ENCODE measurements around the gene PDE1A. TPM values are rescaled to one million over a fixed set of nuclear protein-coding genes. Genes with fewer than 3 reads are reported as not detected.

Gene PDE1A
- total RNA-seq, 1 donor from 2014 or later: 5.2 TPM

DNA sequence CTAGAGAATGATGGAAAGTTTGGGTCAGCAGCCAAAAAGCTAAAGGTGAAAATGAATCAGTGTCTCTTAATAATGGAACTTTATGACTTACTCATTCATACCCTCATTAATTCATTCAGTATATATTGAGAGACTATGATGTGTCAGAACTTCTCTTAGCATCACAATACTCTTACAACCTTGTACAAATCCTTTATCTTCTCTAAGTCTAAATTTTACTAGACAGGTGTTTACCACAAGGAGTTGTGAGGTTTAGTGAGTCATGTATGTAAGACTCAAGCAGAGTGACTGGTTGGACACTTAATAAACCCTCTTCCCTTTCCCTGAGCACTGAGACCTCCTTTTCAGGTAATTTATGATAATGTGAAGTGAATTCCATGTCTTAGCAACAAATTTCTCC, 311.6 kb downstream of the PDE1A start:
- intact Hi-C loops (cut with DNase I): no loop called here
- H3K27ac ChIP-seq: no peak overlapping the region
- TF ChIP-seq, protein P1, sequence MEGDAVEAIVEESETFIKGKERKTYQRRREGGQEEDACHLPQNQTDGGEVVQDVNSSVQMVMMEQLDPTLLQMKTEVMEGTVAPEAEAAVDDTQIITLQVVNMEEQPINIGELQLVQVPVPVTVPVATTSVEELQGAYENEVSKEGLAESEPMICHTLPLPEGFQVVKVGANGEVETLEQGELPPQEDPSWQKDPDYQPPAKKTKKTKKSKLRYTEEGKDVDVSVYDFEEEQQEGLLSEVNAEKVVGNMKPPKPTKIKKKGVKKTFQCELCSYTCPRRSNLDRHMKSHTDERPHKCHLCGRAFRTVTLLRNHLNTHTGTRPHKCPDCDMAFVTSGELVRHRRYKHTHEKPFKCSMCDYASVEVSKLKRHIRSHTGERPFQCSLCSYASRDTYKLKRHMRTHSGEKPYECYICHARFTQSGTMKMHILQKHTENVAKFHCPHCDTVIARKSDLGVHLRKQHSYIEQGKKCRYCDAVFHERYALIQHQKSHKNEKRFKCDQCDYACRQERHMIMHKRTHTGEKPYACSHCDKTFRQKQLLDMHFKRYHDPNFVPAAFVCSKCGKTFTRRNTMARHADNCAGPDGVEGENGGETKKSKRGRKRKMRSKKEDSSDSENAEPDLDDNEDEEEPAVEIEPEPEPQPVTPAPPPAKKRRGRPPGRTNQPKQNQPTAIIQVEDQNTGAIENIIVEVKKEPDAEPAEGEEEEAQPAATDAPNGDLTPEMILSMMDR (IDR thresholded peaks at IDR 0.05): no peak

DNA sequence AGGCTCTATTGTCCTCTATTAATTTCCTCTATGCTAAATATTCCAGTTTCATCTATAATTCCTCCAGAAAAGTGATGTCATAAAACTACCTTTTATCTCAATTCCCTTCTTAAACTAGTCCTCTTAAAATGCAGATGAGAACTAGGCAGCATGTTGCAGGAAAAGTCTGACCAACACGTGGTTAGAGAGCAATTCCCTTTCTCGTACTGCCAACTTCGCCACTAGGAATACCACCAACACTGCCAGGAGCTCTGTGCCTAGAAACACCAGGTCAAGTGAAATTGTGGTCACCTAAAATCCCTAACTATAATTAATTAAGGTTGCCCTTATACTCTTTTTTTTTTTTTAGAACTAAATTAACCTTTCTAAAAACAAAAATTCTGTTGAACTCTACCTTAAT, 313.5 kb downstream of the PDE1A start:
- Histone ChIP-seq H3K27ac (no peak overlapping the region), H3K4me3 (no peak overlapping the region), H3K9me3 (no peaks in the 10 kb centered on the region), H3K4me1 (no peaks in the 10 kb centered on the region), H3K36me3 (no peaks in the 10 kb centered on the region), H3K27me3 (ENCODE audit: low read depth) (no peaks in the 10 kb centered on the region)
- intact Hi-C loops (cut with DNase I): no loop called here
- TF ChIP-seq, protein P1 (IDR thresholded peaks at IDR 0.05): no peak
- ATAC-seq: no peak
- no peak for DNase-seq

More for the DNA sequence above, 311.6 kb downstream of the PDE1A start:
- no peaks in the 10 kb centered on the region for H3K9me3 ChIP-seq
- no peaks in the 10 kb centered on the region for H3K36me3 ChIP-seq
- ATAC-seq: no peak
- no peak overlapping the region for H3K4me3 ChIP-seq
- no peaks in the 10 kb centered on the region for H3K27me3 ChIP-seq (ENCODE audit: low read depth)
- H3K4me1 ChIP-seq: no peaks in the 10 kb centered on the region
- no peak for DNase-seq

DNA sequence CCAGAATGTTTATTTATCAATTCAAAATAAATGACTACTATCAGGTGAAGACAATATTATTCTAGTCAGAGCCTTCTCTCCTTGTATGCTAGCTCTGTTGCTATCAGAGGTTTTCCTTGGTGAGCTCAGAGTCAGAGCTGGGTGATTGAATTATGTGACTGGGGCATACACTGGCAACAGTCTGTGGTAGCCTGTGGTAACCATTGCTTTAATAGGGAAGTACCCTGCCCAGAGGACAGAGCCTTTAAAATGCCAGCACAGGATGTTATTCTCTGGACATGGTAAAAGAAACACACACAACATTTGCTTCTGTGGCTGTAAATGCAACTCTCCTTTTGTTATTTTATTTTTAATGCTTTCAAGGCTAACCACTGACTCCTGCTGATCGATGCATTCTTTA, 316.5 kb downstream of the PDE1A start:
- ATAC-seq (no peak), DNase-seq (no peak)
- H3K9me3 ChIP-seq: no peaks in the 10 kb centered on the region
- no peak overlapping the region for H3K4me3 ChIP-seq
- no peaks in the 10 kb centered on the region for H3K27me3 ChIP-seq (ENCODE audit: low read depth)
- H3K36me3 ChIP-seq: no peaks in the 10 kb centered on the region
- TF ChIP-seq, protein P1 (IDR thresholded peaks at IDR 0.05): no peak
- H3K4me1 ChIP-seq: no peaks in the 10 kb centered on the region
- intact Hi-C loops (cut with DNase I): no loop called here
- H3K27ac ChIP-seq: no peak overlapping the region

DNA sequence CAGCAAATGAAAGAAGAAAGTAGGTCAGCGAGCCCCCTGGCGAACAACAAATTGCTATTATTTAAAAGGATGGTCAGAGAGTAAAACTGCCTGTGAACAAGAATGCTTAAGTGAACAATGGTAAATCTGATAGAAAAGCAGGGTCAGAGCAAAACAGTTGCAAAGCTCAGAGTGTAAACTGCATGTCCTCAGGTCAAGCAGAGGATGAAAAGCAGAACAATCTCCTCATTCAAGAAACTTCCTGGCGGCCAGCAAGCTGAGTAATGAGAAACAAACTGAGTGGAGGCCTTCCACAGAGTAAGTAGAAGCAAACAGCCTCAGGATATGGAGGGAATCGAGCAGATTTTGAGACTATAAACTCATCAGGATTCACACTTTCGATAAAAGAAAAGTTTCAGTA, 323.3 kb downstream of the PDE1A start:
- Histone ChIP-seq H3K4me1 (no peaks in the 10 kb centered on the region), H3K9me3 (no peaks in the 10 kb centered on the region), H3K27ac (no peak overlapping the region), H3K4me3 (no peak overlapping the region), H3K27me3 (ENCODE audit: low read depth) (no peaks in the 10 kb centered on the region), H3K36me3 (no peaks in the 10 kb centered on the region)
- intact Hi-C loops (cut with DNase I): no loop called here
- DNase-seq: no peak
- no peak for ATAC-seq
- TF ChIP-seq, protein P1 (IDR thresholded peaks at IDR 0.05): no peak

DNA sequence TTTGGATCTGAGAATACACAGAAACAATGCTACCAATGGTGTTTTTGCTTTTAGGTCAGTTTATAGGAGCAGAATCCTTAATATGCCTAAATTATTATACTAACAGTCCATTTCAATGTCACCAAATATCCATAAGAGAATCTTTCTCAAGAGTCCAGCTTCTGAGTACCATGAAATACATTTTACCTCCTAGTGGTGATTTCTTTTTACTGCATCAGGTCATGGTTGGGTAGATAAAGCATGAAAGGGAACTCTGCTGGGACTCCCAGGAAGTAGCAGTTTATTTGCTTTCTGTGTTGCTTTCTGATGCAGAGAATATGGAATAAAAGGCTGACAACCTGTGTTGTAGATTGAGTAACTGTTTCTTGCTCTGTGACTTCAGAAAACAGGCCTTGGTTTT, 325.6 kb downstream of the PDE1A start:
- no peak for ATAC-seq
- no peak overlapping the region for H3K27ac ChIP-seq

More for the DNA sequence above, 325.6 kb downstream of the PDE1A start:
- intact Hi-C loops (cut with DNase I): no loop called here
- DNase-seq: no peak
- Histone ChIP-seq H3K4me3 (no peak overlapping the region), H3K27me3 (ENCODE audit: low read depth) (no peaks in the 10 kb centered on the region), H3K4me1 (no peaks in the 10 kb centered on the region), H3K36me3 (no peaks in the 10 kb centered on the region), H3K9me3 (no peaks in the 10 kb centered on the region)
- TF ChIP-seq, protein P1 (IDR thresholded peaks at IDR 0.05): no peak
